A549 (cell line): ENCODE data around the gene SP6.
A peak's percentile ranks its signal among the peaks of the same experiment; 100 is the strongest.

Experiments used
- BHLHE40 ChIP-seq: IDR thresholded peaks from 2 replicates; pipeline ENCODE4 v1.6.1; 2012; ENCODE audit warnings: low read depth, low read length, inconsistent platforms
- CBX8 ChIP-seq: fragments of 200-600 bp; sonication (generic); IDR thresholded peaks from 2 replicates; pipeline ENCODE4 v1.6.1; 2016
- CEBPB ChIP-seq, 2 experiments: fragments of >200 bp in 1 of 2; sonication (Bioruptor Twin) in 1 of 2; formaldehyde crosslinking in 1 of 2; IDR thresholded peaks; 2 replicates each; pipeline ENCODE4 v1.6.1; 2012 to 2016
- CTCF ChIP-seq: fragments of >200 bp; sonication (Bioruptor Twin); formaldehyde crosslinking; IDR thresholded peaks from 3 replicates; pipeline ENCODE4 v1.5.1; 2016
- EP300 ChIP-seq, 2 experiments: fragments of >200 bp; sonication (Bioruptor Twin); formaldehyde crosslinking; IDR thresholded peaks; 2 replicates in 1 of 2; 3 replicates in 1 of 2; pipeline ENCODE4 v1.6.1; 2016 to 2017
- KDM1A ChIP-seq: fragments of 200-600 bp; sonication (generic); IDR thresholded peaks from 2 replicates; pipeline ENCODE4 v1.6.1; 2016; ENCODE audit warnings: low read depth, mild to moderate bottlenecking
- POLR2A ChIP-seq: IDR thresholded peaks from 2 replicates; pipeline ENCODE4 v1.6.1; 2012; ENCODE audit warnings: mild to moderate bottlenecking, low read length
- RAD21 ChIP-seq, 2 experiments: fragments of >200 bp in 1 of 2; sonication (Bioruptor Twin) in 1 of 2; formaldehyde crosslinking in 1 of 2; IDR thresholded peaks in 1 of 2; conservative IDR thresholded peaks in 1 of 2; 2 replicates in 1 of 2; 3 replicates in 1 of 2; pipeline ENCODE4 v1.6.1; 2012 to 2018; ENCODE audit warnings: inconsistent platforms in 1 of 2
- RFX5 ChIP-seq: fragments of 450-650 bp; IDR thresholded peaks from 2 replicates; pipeline ENCODE4 v1.7.1; 2014; ENCODE audit warnings: antibody characterized with exemption, mild to moderate bottlenecking, moderate library complexity
- SMC3 ChIP-seq: fragments of >200 bp; sonication (Bioruptor Twin); formaldehyde crosslinking; IDR thresholded peaks from 3 replicates; pipeline ENCODE4 v1.6.1; 2018; ENCODE audit warnings: inconsistent platforms
- ZSCAN20 ChIP-seq: fragments of 250-450 bp; sonication (Bioruptor Pico); IDR thresholded peaks from 2 replicates; pipeline ENCODE4 v1.8.0; 2022; ENCODE audit warnings: mild to moderate bottlenecking, moderate library complexity

GRCh38 chr17:47843391-47843730 is 7.6 kb downstream of the SP6 start:
- TF ChIP-seq CEBPB (IDR thresholded peaks at IDR 0.05) (no peak), RFX5 (no peak), SMC3 (no peak), CTCF (no peak), POLR2A (no peak), BHLHE40 (no peak), RAD21 (conservative IDR thresholded peaks at IDR 0.05 in 1 of 2, IDR thresholded peaks at IDR 0.05 in 1 of 2) (0 out of 5 replicates have a peak, but pooled peaks of 1 of the 2 experiments have one; percentile 5), EP300 (IDR thresholded peaks at IDR 0.05) (no peak), CBX8 (no peak), ZSCAN20 (CRISPR knock-in tag) (no peak), KDM1A (no peak)
